SK-N-SH treated with all-trans-retinoic acid at 6 μM for 48 hours (cell line): ENCODE data around the gene NINL.

Source experiments
- ATAC-seq: fragments of 200-7000 bp; cut with Tn5 transposase; 3 replicates; pipeline ENCODE4 v1.9.1; 2020; ENCODE audit warnings: mild to moderate bottlenecking, moderate library complexity
- ARNTL ChIP-seq: fragments of 450-650 bp; formaldehyde crosslinking; IDR thresholded peaks from 2 replicates; pipeline ENCODE4 v1.5.0; 2020; ENCODE audit warnings: low read depth, mild to moderate bottlenecking, moderate library complexity, borderline replicate concordance
- BACH2 ChIP-seq: fragments of 250-450 bp; sonication (Bioruptor Pico); IDR thresholded peaks from 2 replicates; pipeline ENCODE4 v1.9.0; 2021; ENCODE audit warnings: mild to moderate bottlenecking, borderline replicate concordance
- CREB5 ChIP-seq: fragments of 250-450 bp; sonication (Bioruptor Pico); IDR thresholded peaks from 2 replicates; pipeline ENCODE4 v1.5.1; 2020; ENCODE audit warnings: low read depth, mild to moderate bottlenecking, moderate library complexity
- CSDC2 ChIP-seq: fragments of 250-450 bp; sonication (Bioruptor Pico); IDR thresholded peaks from 2 replicates; pipeline ENCODE4 v1.5.0; 2020; ENCODE audit warnings: mild to moderate bottlenecking, moderate library complexity
- CSRNP3 ChIP-seq: fragments of 250-450 bp; sonication (Bioruptor Pico); IDR thresholded peaks from 2 replicates; pipeline ENCODE4 v1.5.1; 2021; ENCODE audit warnings: mild to moderate bottlenecking, moderate library complexity
- ESRRG ChIP-seq: fragments of 250-450 bp; sonication (Bioruptor Pico); IDR thresholded peaks from 2 replicates; pipeline ENCODE4 v1.6.1; 2021; ENCODE audit warnings: mild to moderate bottlenecking
- GLIS3 ChIP-seq: fragments of 250-450 bp; sonication (Bioruptor Pico); IDR thresholded peaks from 2 replicates; pipeline ENCODE4 v1.5.0; 2020; ENCODE audit warnings: mild to moderate bottlenecking, moderate library complexity
- OSR1 ChIP-seq: fragments of 250-450 bp; sonication (Bioruptor Pico); IDR thresholded peaks from 2 replicates; pipeline ENCODE4 v1.8.0; 2022; ENCODE audit warnings: moderate library complexity, mild to moderate bottlenecking, inconsistent platforms
- PATZ1 ChIP-seq: fragments of 250-450 bp; sonication (Bioruptor Pico); IDR thresholded peaks from 2 replicates; pipeline ENCODE4 v1.8.0; 2020; ENCODE audit warnings: mild to moderate bottlenecking, moderate library complexity, borderline replicate concordance
- PPARA ChIP-seq: fragments of 250-450 bp; sonication (Bioruptor Pico); IDR thresholded peaks from 2 replicates; pipeline ENCODE4 v1.5.0; 2020; ENCODE audit warnings: mild to moderate bottlenecking, borderline replicate concordance
- RARB ChIP-seq: fragments of 250-450 bp; sonication (Bioruptor Pico); IDR thresholded peaks from 2 replicates; pipeline ENCODE4 v1.8.0; 2021; ENCODE audit warnings: mild to moderate bottlenecking, moderate library complexity
- SNAI2 ChIP-seq: fragments of 250-450 bp; sonication (Bioruptor Pico); IDR thresholded peaks from 2 replicates; pipeline ENCODE4 v1.5.0; 2020; ENCODE audit warnings: mild to moderate bottlenecking, moderate library complexity
- TCF4 ChIP-seq: fragments of 250-450 bp; sonication (Bioruptor Pico); IDR thresholded peaks from 2 replicates; pipeline ENCODE4 v1.8.0; 2021; ENCODE audit warnings: mild to moderate bottlenecking, moderate library complexity, borderline replicate concordance
- TOX ChIP-seq: fragments of 250-450 bp; sonication (Bioruptor Pico); IDR thresholded peaks from 2 replicates; pipeline ENCODE4 v1.8.0; 2021; ENCODE audit warnings: mild to moderate bottlenecking, moderate library complexity, borderline replicate concordance
- ZC3H10 ChIP-seq: fragments of 250-450 bp; sonication (Bioruptor Pico); IDR thresholded peaks from 2 replicates; pipeline ENCODE4 v1.5.1; 2021; ENCODE audit warnings: mild to moderate bottlenecking, moderate library complexity
- ZFP3 ChIP-seq: fragments of 250-450 bp; sonication (Bioruptor Pico); IDR thresholded peaks from 2 replicates; pipeline ENCODE4 v1.5.0; 2020; ENCODE audit warnings: mild to moderate bottlenecking, moderate library complexity
- ZFP30 ChIP-seq: fragments of 450-650 bp; formaldehyde crosslinking; IDR thresholded peaks from 2 replicates; pipeline ENCODE4 v1.5.0; 2022; ENCODE audit warnings: mild to moderate bottlenecking, moderate library complexity
- ZNF565 ChIP-seq: fragments of 450-650 bp; formaldehyde crosslinking; conservative IDR thresholded peaks from 2 replicates; pipeline ENCODE4 v1.5.0; 2020; ENCODE audit warnings: low read depth, mild to moderate bottlenecking, moderate library complexity
- ZNF8 ChIP-seq: fragments of 450-650 bp; formaldehyde crosslinking; IDR thresholded peaks from 2 replicates; pipeline ENCODE4 v1.5.0; 2020; ENCODE audit warnings: mild to moderate bottlenecking, moderate library complexity
- TF ChIP-seq, protein P1 (sequence below): fragments of 250-450 bp; sonication (Bioruptor Pico); IDR thresholded peaks from 2 replicates; pipeline ENCODE4 v1.8.0; 2021; ENCODE audit warnings: low read depth, mild to moderate bottlenecking, moderate library complexity, borderline replicate concordance
- TF ChIP-seq, protein P2 (sequence below): fragments of 250-450 bp; sonication (Bioruptor Pico); IDR thresholded peaks from 2 replicates; pipeline ENCODE4 v1.5.0; 2020; ENCODE audit warnings: mild to moderate bottlenecking, moderate library complexity

NINL gene

GRCh38 chr20:25484911-25485511, 100.3 kb downstream of the NINL start:
- ATAC-seq, result no peak
- TF ChIP-seq BACH2 (CRISPR knock-in tag) (no peak), CREB5 (no peak), PPARA (CRISPR knock-in tag) (no peak), ZC3H10 (CRISPR knock-in tag) (no peak), GLIS3 (CRISPR knock-in tag) (no peak), RARB (CRISPR knock-in tag) (no peak), TCF4 (CRISPR knock-in tag) (no peak), ARNTL (no peak), TOX (CRISPR knock-in tag) (no peak), ZFP30 (no peak), ZFP3 (CRISPR knock-in tag) (no peak), CSRNP3 (CRISPR knock-in tag) (no peak), ESRRG (CRISPR knock-in tag) (no peak), ZNF8 (no peak), CSDC2 (CRISPR knock-in tag) (no peak), OSR1 (no peak), SNAI2 (CRISPR knock-in tag) (no peak), PATZ1 (CRISPR knock-in tag) (no peak)
- TF ChIP-seq, protein P1, sequence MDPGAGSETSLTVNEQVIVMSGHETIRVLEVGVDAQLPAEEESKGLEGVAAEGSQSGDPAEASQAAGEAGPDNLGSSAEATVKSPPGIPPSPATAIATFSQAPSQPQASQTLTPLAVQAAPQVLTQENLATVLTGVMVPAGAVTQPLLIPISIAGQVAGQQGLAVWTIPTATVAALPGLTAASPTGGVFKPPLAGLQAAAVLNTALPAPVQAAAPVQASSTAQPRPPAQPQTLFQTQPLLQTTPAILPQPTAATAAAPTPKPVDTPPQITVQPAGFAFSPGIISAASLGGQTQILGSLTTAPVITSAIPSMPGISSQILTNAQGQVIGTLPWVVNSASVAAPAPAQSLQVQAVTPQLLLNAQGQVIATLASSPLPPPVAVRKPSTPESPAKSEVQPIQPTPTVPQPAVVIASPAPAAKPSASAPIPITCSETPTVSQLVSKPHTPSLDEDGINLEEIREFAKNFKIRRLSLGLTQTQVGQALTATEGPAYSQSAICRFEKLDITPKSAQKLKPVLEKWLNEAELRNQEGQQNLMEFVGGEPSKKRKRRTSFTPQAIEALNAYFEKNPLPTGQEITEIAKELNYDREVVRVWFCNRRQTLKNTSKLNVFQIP (CRISPR knock-in tag), result no peak
- TF ChIP-seq, all 23 proteins: peak for 0

GRCh38 chr20:25484224-25484846, 101.0 kb downstream of the NINL start:
- TF ChIP-seq CSRNP3 (CRISPR knock-in tag) (no peak), TOX (CRISPR knock-in tag) (no peak), TCF4 (CRISPR knock-in tag) (no peak), PPARA (CRISPR knock-in tag) (no peak), OSR1 (no peak), ZNF565 (no peak), PATZ1 (CRISPR knock-in tag) (no peak), ZC3H10 (CRISPR knock-in tag) (no peak), RARB (CRISPR knock-in tag) (no peak)
- TF ChIP-seq, protein P2, sequence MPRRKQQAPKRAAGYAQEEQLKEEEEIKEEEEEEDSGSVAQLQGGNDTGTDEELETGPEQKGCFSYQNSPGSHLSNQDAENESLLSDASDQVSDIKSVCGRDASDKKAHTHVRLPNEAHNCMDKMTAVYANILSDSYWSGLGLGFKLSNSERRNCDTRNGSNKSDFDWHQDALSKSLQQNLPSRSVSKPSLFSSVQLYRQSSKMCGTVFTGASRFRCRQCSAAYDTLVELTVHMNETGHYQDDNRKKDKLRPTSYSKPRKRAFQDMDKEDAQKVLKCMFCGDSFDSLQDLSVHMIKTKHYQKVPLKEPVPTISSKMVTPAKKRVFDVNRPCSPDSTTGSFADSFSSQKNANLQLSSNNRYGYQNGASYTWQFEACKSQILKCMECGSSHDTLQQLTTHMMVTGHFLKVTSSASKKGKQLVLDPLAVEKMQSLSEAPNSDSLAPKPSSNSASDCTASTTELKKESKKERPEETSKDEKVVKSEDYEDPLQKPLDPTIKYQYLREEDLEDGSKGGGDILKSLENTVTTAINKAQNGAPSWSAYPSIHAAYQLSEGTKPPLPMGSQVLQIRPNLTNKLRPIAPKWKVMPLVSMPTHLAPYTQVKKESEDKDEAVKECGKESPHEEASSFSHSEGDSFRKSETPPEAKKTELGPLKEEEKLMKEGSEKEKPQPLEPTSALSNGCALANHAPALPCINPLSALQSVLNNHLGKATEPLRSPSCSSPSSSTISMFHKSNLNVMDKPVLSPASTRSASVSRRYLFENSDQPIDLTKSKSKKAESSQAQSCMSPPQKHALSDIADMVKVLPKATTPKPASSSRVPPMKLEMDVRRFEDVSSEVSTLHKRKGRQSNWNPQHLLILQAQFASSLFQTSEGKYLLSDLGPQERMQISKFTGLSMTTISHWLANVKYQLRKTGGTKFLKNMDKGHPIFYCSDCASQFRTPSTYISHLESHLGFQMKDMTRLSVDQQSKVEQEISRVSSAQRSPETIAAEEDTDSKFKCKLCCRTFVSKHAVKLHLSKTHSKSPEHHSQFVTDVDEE (CRISPR knock-in tag), result no peak
- TF ChIP-seq, all 23 proteins: peak for 0
- ATAC-seq, result no peak
